SW 1271 (cell line): ENCODE measurements around the gene ZBTB37.
"Not testable (repeated sequence)": the region's sequence is repeated elsewhere in the genome, so short reads cannot be mapped to it uniquely, and the experiment has no call there.

Experiments
- DNase-seq, 2 experiments: peaks; one replicate each; lab custom pipeline; 2025; lab: John Stamatoyannopoulos, UW

Gene ZBTB37

DNA sequence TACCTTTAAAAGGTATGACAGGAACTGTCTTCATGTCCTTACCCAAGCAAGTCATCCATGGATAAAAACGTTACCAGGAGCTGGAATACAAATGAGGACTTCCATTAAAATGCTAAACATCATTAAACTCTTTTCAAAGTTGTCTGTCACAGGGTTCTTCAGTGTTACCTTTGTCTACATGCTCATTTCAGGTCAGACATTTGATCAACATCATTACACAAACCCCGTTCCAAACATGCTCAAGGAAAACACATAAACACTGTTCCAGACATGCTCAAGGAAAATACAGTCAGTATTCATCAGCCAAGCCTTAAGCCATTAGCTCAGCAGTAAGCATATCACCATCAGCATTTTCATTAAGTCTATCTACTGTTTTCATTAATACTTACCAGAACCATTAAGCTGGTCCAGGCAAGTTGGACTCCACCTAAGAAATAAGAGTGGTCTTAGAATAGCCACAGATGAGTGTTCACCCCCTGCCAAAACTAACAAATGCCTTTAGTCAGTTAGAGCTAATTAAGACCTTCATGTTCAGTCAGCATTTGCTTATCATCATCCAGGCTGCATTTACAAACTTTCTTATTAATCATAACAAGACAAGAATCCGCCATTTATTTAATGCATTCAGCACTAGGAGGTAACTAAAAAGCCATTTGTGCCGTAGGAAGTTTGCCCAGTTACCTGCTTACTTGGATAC is 2.6 kb upstream of the ZBTB37 start:
- DNase-seq, result no peak

DNA sequence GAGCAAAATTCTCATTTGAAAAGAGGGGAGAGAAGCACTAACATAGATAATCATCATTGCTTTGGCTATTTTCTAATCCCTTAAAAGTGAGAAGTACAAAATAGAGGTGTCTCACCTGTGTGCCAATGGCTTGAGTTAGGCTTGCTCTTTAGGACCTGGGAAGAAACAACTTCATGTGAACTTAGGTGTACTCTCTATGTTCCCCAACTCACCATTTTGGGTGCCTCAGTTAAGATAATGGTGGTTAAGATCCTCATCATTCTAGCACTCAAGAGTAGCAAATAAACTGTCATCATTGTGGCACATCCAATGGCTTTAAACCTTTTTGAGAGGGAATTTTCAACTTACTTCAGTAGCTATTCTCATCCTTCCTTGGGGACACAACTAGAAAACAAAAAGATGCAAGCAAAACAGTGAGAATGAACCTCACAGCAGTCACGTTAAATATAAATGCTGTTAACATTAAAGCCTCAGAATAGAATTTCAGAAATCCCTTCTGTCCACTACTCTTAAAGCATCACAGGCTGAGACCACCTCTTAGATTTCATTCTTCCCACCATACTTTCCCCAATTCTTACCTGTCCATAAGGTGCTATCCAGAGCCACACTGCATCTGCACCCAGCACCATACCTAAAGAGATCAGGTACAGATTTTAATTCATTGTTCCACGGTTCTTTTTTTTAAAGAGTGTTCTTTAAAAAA is 1.6 kb upstream of the ZBTB37 start:
- no peak for DNase-seq

DNA sequence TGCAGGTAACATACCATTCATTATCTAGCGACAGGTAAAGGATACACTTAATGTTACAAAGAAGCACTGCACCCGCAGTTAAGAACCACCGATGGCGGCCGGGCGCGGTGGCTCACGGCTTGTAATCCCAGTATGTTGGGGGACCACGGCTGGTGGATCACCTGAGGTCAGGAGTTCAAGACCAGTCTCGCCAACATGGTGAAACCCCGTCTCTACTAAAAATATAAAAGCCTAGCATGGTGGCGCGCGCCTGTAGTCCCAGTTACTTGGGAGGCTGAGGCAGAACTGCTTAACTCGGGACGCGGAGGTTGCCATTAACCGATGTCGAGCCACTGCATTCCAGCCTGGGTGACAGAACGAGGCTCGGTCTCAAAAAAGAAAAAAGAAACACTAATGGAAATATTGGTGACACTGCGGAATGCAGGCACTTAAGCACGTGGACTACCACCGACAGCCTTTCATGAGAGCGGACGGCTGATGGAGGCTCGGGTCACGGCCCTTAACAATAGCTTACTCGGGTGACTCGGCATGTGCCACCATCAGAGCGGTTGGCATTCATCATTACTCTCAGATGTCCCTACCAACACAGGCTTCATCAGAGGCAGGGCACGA is 933 bp upstream of the ZBTB37 start:
- DNase-seq, result no peak

DNA sequence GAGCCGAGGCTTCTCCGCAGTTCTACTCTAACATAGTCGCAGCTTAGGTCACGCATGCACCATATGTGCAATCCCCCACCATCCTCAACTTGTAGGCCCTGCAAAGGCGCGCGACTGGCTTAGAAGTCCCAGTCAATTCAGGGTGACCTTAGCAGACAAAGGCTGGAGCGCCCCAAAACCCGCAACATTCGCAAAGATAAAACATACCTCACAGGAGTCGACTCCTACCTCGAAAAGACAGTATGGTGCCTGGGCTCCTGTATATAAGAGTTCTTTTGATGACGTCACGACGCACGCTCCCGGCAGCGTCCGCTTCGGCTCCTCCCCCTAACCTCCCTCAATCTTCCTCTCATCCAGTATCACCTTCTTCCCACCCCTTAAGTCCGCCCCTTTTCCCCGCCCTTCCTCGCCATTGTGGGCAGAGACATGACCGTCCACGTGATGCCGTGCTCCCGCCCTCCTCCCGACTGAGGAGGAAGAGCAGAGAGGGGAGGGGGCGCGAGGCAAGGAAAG is 371 bp upstream of the ZBTB37 start, which contains the start of gene GAS5:
Gene GAS5, minus strand, starts transcription at position 237 of the 513 bp plus-strand sequence.
- DNase-seq, result peak; percentile 94 to 95

DNA sequence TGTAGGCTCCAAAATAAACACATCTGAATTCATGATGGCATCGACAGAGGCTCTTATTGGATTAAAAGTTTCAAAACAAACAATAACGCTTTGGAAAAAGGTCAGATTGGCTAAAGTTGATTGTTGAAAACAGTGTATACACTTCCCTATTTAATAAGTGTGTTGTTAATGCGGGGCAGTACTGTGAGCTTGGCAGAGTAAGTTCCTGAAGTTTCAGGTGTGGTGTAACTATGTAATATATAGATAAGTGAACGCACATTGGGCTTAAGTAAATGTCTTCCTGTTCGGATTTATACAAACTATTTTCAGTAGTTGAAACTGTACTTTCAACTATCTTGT is 810 bp downstream of the ZBTB37 start:
- DNase-seq, result no peak

DNA sequence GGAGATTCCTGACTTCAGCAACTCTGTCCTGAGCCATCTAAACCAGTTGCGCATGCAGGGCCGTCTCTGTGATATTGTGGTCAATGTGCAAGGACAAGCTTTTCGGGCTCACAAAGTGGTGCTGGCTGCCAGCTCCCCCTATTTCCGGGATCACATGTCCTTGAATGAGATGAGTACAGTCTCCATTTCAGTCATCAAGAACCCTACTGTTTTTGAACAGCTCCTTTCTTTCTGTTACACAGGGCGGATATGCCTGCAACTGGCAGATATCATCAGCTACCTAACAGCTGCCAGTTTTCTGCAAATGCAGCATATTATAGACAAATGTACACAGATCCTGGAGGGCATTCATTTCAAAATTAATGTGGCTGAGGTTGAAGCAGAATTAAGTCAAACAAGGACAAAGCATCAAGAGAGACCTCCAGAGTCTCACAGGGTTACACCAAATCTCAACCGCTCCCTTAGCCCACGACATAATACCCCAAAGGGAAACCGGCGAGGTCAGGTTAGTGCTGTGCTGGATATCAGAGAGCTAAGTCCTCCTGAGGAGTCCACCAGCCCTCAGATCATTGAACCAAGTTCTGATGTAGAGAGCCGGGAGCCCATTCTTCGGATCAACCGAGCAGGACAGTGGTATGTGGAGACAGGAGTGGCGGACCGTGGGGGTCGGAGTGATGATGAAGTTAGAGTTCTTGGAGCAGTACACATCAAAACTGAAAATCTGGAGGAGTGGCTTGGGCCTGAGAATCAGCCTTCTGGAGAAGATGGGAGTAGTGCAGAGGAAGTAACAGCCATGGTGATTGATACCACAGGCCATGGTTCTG is 2.3 kb downstream of the ZBTB37 start:
- no peak for DNase-seq

DNA sequence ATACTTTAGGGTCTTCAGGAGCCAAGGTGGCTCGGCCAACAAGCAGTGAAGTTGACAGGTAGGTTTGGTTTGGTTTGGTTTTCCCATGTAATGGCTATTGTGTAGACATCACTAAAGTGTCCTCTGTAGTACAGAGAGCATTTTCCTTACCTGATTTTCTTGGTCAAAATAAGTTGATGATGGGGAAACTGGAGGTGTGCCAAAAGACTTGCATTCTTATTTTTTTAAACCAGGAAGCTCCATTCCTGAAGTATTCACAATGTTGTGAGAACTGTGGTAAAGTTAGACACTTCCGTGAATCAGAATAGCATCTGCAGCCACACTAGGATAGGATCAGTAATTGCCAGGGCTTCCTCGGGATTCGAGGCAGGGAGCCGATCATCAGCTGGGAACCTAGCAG is 2.9 kb downstream of the ZBTB37 start:
- no peak for DNase-seq

DNA sequence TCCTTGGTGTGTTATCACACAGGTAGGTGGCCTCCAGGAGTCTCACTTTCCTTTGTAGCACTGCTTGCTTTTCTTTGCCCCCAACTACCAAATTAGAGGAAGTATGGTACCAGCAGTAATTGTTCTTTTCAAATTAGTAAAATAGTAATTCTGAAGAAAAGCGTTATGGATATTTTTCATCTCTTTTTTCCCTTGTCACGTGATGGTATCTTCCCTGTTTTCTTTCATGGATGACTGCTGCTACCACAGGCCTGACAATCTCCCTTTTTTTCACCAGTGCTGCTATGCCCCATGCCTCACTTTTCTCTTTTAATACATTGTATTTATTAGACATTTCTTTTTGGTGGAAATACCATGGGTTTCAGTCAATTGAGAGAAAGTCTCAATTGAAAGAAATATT is 3.3 kb downstream of the ZBTB37 start:
- no peak for DNase-seq

DNA sequence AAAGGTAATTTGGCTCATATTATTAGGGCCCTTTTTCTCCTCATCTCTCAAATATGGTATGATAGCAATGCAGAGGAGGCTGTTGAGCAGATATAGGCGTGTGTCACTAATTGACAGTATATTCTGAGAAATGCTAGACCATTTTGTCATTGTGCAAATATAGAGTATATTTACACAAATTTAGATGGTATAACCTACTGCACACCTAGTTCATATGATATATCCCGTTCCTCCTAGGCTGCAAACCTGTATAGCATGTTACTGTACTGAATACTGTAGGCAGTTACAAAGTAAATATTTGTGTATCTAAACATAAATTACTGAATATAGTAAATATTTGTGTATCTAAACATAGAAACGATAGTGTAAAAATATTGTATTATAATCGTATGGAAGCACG is 8.6 kb downstream of the ZBTB37 start:
- DNase-seq, result no peak

DNA sequence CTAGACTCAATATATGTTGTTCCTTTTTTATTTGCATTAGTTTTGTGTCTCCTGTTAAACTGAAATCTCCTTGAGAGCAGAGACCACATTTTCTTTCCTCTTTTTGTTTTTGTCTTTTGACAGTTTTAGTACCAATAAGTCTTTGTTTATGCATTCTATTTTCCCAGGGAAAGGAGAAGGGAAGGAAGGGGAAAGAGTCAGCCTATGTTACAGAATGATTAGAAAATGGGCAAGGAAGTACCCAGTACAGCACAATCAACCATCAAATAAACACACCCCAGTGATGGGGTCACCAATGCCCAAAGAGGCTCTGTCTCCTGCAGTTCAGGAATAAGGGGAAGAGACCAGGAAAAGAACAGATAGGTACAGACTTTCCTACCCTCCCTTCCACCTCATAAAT is 10.1 kb downstream of the ZBTB37 start:
- DNase-seq, result no peak

DNA sequence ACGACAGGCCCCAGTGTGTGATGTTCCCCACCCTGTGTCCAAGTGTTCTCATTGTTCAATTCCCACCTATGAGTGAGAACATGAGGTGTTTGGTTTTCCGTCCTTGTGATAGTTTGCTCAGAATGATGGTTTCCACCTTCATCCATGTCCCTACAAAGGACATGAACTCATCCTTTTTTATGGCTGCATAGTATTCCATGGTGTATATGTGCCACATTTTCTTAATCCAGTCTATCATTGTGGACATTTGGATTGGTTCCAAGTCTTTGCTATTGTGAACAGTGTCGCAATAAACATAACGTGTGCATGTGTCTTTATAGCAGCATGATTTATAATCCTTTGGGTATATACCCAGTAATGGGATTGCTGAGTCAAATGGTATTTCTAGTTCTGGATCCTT is 12.9 kb downstream of the ZBTB37 start:
- not testable (repeated sequence) for DNase-seq

DNA sequence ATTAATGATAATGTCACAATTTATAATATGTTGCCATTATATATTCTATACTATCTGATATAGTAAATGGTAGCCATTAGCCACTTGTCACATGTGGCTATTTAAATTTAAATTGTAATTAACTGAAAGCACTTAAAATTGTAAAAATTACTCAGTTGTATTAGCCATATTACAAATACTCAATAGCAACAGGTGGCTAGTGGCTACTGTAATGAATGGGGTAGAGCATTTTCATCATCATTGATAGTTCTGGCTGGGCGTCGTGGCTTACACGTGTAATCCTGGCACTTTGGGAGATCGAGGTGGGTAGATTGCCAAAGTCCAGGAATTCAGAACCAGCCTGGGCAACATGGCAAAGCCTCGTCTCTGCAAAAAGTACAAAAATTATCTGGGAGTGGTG is 16.5 kb downstream of the ZBTB37 start:
- DNase-seq, result no peak

DNA sequence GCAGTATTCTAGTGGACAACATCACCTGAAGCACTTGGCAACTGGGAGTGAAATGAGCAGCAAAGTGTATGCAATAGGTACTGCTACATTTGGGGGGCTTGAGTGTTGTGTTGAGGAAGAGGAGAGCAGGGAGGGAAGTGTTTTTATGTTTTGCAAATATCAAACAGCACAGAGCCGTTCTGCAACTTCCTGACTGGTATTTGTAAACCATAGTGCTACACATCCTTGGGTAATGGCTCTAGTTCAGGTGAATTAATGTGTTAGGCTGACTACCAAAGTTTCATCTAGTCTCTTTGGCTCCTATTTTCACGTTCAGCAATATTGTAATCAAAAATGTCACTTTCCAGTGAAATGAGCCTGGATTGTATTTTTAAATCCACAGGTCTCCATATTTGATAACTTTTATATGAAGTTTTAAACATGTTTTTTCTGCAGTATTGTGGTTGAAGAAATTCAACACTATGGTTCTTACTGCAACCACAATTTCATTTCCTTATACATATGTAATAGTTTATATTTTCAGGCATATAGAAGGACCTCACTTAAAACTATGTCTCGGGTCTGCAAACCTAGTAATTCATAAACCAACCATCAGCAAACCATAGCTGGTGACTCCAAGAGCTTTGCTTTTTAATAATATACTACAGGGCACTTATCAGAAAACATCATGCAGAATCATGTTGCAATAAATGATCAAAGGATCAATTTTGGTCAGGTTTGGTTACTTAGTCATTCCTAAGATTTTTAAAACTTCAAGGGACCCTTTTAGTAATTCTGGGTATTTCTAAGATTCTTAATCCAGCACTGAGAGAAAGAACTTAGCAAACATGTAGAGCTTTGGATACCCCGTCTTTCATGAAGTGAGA is 18.8 kb downstream of the ZBTB37 start:
- DNase-seq, result no peak

DNA sequence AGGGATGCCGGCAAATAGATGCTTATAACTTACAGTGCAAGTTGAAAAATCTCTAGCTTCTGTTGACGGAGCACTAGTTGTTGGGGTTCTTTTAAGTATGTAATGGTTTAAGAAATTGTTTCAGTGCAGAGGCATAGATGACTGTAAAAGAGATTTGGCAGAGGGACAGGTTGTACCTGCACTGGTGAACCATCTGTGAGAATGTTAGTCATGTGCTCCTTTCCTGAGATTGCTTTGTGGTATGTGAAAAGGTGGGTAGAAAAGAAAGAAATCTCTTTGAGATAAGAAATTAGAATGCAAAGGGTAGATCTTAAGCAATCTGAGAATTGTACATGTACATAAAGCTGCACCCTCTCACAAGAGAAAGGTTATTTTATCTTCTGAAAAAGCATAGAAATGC is 19.4 kb downstream of the ZBTB37 start:
- DNase-seq, result no peak

DNA sequence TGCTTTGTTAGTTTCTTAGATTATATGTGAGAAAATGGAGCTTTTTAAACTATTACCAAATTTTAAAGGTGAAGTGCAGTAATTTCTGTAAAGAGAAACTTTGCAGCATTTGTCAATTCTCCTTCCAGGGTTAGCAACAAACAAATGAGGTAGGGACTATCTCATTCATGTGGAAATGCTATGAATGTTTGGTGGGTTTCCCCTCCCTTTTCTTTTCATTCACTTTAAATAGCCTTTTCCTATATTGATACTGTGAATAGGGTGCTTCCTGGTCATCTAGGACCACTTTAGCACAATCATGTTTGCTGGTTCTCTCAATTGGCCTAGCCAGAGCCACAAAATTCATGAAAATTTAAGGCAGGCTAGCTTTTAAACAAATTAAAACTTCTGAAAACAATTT is 20.6 kb downstream of the ZBTB37 start:
- DNase-seq, result no peak

DNA sequence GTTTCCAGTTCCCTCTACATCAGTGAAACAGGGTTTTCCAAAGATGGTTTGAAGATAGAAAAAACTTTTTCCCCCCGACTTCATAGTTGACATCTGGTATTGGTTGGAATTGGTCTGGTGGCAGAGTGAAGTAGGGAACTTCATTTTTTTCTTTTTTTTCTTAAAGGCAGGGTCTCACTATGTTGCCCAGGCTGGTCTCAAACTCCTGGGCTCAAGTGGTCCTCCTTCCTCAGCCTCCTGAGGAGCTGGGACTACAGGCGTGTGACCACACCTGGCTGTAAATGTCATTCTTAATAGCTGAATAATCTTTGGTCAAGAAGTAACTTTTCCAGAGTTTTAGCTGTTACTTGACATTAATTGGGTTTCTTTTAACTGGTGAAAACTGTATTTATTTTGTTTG is 21.7 kb downstream of the ZBTB37 start:
- DNase-seq, result no peak

DNA sequence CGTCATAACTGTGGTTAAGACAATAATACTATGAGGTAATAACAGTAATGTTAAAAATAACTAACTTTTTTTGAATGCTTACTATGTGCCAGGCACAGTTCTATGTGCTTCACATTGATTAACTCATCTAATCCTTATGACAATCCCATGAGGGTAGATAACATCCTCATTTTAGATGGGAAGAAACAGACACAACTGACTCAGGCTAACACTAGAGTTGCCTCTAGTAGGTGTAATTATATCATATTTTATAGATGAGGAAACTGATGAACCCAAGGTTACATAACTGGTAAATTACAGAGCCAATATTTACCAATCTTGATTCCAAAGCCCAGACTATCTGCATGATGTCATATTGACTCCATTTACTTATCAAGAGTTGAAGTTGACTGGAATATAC is 25.4 kb downstream of the ZBTB37 start:
- no peak for DNase-seq

DNA sequence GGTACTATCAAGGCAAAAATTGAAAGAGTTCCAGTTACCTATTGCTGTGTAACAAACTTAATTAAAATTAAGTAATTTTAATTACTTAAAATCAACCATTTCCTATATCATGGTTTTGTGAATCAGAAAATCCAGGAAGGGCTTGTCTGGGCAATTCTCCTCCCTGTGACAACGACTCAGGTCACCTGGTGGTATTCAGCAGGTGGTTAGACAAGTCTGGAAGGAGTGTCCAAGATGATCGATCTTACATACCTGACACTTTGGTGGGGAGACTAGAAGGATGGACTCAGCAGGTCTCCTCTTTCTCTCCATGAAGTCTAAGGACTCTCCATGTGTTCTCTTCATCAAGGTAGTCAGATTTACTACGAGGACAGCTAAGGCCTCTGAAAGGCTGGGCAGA is 26.0 kb downstream of the ZBTB37 start:
- no peak for DNase-seq

DNA sequence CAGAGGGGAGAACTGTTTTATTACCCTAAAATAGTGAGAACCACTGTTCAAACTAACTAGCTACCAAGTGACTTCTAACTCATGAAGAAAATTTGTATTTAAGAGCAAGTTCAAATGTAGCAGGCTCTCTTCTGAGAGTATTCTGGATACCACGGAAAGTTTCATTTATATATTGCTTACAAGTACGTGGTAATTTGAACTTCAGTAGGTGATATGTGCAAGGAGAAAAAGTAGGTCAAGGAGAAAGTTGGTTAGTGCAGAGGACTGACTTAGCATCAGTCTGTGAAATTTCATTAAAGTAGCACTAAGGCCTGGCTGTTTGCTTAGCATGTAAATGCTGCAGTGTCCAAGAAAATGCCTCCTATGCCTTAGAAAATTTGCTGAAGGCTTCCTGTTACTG is 32.2 kb downstream of the ZBTB37 start:
- DNase-seq, result no peak

DNA sequence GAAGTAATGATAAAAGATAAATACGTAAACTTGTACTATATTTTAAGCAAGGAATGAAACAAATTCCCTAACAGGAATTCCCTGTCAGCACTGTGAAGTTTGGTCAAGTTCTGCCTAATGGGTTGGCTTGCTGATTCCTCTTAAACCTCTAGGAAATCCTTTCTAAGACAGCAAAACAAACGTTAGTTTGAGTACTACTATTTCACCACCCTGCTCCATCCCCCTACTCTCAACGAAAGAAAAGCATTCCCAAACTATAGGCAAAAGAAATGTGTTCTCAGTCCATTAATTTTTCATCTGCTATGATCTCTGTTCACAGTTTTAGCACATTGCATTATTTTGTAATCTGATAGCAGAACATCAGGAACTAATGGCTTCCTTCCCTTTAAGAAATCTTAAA is 32.8 kb downstream of the ZBTB37 start:
- no peak for DNase-seq

DNA sequence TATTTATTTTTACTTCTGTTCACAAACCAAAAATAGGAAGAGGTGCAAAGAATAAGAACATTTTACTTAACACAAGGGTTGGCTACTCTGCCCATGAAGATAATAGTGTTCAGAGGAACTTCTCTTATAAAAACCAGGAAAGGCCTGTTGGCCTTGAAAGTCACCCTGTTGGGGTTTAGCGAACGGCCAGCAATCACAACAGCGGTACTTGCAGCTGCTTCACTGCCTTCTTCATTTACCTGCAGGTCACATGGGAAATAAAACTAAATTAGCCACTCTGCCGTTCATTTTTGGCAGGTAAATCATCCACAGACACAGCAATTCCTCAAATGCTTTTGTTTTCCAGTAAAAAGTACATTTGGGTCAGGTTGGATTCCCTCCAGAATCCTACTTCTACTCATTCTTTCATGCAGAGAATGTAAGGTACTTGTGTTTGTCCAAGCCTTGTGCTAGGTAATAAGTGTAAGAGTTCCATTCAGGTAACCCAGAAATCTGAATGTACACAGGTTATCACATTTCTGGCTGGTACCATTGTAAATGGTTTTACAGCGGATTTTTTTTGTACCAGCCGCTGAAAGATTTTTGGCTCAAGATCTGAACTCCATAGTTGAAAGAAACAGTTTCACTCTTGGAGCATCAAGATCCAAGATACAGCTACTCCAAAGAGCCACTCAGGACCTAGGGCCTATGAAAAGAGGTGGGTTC is 35.8 kb downstream of the ZBTB37 start:
- no peak for DNase-seq
